ENCODE data around the gene MT1F.

DNA sequence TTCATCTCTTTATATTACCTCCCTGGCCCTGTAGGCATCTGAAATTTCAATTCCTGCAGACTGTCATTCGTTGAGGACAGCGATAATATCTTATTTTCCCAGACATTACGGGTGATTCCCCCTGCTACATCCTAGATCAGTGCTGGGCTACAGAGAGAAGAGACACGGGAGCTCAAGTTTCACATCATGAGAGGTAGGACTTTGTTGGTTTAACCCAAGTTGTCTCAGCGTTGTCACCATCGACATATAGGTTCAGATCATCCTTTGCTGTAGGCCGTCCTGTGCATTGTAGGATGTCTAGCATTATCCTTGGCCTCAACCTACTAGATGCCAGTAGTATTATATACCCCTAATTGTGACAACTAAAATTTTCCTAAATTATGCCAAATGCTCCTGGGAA lies 43.8 kb downstream of the MT1F start:
- TF ChIP-seq, protein P1, sequence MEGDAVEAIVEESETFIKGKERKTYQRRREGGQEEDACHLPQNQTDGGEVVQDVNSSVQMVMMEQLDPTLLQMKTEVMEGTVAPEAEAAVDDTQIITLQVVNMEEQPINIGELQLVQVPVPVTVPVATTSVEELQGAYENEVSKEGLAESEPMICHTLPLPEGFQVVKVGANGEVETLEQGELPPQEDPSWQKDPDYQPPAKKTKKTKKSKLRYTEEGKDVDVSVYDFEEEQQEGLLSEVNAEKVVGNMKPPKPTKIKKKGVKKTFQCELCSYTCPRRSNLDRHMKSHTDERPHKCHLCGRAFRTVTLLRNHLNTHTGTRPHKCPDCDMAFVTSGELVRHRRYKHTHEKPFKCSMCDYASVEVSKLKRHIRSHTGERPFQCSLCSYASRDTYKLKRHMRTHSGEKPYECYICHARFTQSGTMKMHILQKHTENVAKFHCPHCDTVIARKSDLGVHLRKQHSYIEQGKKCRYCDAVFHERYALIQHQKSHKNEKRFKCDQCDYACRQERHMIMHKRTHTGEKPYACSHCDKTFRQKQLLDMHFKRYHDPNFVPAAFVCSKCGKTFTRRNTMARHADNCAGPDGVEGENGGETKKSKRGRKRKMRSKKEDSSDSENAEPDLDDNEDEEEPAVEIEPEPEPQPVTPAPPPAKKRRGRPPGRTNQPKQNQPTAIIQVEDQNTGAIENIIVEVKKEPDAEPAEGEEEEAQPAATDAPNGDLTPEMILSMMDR (conservative IDR thresholded peaks at IDR 0.05; ENCODE audit: low read length), result no peak
- TF ChIP-seq EZH2phosphoT487 (IDR thresholded peaks at IDR 0.05; ENCODE audit: borderline replicate concordance), result no peak

Measured in Loucy (cell line).